ENCODE data around the gene HYAL3.

- TF ChIP-seq SUZ12 (IDR thresholded peaks at IDR 0.05; ENCODE audit: extremely low read depth, insufficient read depth, insufficient read length) (no peak), YY1 (IDR thresholded peaks at IDR 0.05; ENCODE audit: insufficient read depth, insufficient read length) (no peak)
These were observed 17.5 kb upstream of the HYAL3 start for GRCh38 chr3:50316657-50317242.
